HFFc6 (cell line): Measurements from ENCODE around the gene RUBCNL. TPM values are rescaled to one million over a fixed set of nuclear protein-coding genes. Genes with fewer than 3 reads are reported as not detected.
A peak's percentile ranks its signal among the peaks of the same experiment; 100 is the strongest.
"Not testable (repeated sequence)": the region's sequence is repeated elsewhere in the genome, so short reads cannot be mapped to it uniquely, and the experiment has no call there.

Experiments
- DNase-seq: peaks from one replicate; pipeline ENCODE4 v3.0.0-alpha.2; 2018
- H3K27ac Mint-ChIP-seq: 2 replicates; pipeline ENCODE4 v1.8.0; 2020; ENCODE audit warnings: mild to moderate bottlenecking, mixed read lengths
- H3K27me3 Mint-ChIP-seq: 2 replicates; pipeline ENCODE4 v1.8.0; 2021; ENCODE audit warnings: mild to moderate bottlenecking, moderate library complexity, mixed read lengths; ENCODE audit not compliant: insufficient read depth
- H3K36me3 Mint-ChIP-seq: 2 replicates; pipeline ENCODE4 v1.8.0; 2021; ENCODE audit warnings: low read depth, mixed read lengths
- H3K4me1 Mint-ChIP-seq: 2 replicates; pipeline ENCODE4 v1.8.0; 2020; ENCODE audit warnings: low read depth, mixed read lengths
- H3K4me3 Mint-ChIP-seq: 2 replicates; pipeline ENCODE4 v1.8.0; 2020; ENCODE audit warnings: mild to moderate bottlenecking, moderate library complexity, mixed read lengths
- H3K9me3 Mint-ChIP-seq: 2 replicates; pipeline ENCODE4 v1.8.0; 2020; ENCODE audit warnings: mild to moderate bottlenecking, mixed read lengths
- long read RNA-seq: library from polyadenylated mRNA; unstranded; transcript quantifications from one replicate; pipeline ENCODE4 v2.0.0, GENCODE V29; 2019
- total RNA-seq, 6 experiments: library from RNA; stranded (reverse); fragmentation: NEBNext Ultra II Directional; extraction: Animal tissue kit (Norgen Biotek cat#: 25700); gene quantifications; 2 replicates in 1 of 6; 3 replicates in 5 of 6; pipeline ENCODE4 v1.2.3, GENCODE V29; 2021
- TF ChIP-seq, protein P1 (sequence below): fragments of 200-600 bp; sonication (generic); IDR thresholded peaks from 2 replicates; pipeline ENCODE4 v1.5.0; 2021; ENCODE audit warnings: antibody characterized with exemption, mild to moderate bottlenecking

RUBCNL gene, protein sequence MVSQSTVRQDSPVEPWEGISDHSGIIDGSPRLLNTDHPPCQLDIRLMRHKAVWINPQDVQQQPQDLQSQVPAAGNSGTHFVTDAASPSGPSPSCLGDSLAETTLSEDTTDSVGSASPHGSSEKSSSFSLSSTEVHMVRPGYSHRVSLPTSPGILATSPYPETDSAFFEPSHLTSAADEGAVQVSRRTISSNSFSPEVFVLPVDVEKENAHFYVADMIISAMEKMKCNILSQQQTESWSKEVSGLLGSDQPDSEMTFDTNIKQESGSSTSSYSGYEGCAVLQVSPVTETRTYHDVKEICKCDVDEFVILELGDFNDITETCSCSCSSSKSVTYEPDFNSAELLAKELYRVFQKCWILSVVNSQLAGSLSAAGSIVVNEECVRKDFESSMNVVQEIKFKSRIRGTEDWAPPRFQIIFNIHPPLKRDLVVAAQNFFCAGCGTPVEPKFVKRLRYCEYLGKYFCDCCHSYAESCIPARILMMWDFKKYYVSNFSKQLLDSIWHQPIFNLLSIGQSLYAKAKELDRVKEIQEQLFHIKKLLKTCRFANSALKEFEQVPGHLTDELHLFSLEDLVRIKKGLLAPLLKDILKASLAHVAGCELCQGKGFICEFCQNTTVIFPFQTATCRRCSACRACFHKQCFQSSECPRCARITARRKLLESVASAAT
- not detected for total RNA-seq
- long read RNA-seq = 0 reads

DNA sequence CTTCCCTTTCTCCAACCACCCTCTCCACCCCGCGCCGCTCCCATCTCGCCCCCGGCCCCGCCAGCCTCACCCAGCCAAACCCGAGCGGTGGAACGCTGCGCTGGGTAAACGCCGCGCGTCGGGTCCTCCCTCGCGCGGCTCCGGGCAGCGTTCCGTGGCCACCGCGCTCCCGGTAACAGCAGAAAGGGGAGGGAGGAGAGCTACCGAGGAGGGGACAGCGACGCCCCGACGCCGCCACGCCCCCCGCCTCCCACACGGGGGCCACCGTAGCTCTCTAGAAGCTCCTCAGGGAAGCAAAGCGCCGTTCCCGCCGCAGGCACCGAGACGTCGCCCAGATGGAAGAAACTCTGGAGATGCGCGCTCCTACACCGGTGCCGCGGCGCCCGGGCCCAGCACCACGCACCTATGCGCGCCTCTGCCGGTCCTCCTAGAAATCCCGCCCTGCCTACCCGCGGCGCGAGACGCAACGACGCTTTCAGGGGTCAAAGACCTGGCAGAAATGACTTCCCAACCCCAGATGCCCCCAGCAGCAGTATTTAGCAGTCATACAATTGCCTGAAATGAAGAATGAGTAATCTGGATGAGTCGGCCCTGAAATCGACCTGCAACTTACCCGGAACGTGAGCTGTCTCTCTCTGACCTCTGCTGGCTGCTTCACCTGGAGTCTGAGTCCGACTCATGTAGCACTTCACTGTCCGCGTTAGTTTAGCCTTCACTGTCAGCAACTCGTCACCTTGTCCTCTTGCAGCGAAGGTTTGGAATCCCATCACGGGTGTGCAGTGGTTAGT lies at the start of gene RUBCNL:
Gene RUBCNL (minus strand): TSS at position 189 of the 788 bp plus-strand sequence. CDS start 14,777 bp downstream, outside the sequence.
- peak within 1 kb of the TSS; percentile 16; the same call in 1 of the 2 replicates for H3K4me3 Mint-ChIP-seq
- TF ChIP-seq, protein P1, sequence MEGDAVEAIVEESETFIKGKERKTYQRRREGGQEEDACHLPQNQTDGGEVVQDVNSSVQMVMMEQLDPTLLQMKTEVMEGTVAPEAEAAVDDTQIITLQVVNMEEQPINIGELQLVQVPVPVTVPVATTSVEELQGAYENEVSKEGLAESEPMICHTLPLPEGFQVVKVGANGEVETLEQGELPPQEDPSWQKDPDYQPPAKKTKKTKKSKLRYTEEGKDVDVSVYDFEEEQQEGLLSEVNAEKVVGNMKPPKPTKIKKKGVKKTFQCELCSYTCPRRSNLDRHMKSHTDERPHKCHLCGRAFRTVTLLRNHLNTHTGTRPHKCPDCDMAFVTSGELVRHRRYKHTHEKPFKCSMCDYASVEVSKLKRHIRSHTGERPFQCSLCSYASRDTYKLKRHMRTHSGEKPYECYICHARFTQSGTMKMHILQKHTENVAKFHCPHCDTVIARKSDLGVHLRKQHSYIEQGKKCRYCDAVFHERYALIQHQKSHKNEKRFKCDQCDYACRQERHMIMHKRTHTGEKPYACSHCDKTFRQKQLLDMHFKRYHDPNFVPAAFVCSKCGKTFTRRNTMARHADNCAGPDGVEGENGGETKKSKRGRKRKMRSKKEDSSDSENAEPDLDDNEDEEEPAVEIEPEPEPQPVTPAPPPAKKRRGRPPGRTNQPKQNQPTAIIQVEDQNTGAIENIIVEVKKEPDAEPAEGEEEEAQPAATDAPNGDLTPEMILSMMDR = no peak
- H3K36me3 Mint-ChIP-seq = no peaks in the 10 kb centered on the region
- no peak for DNase-seq
- H3K27me3 Mint-ChIP-seq = peaks cover 23% of the 10 kb centered on the region; the same call in 1 of the 2 replicates
- H3K27ac Mint-ChIP-seq = no peak within 1 kb of the TSS
- no peaks in the 10 kb centered on the region for H3K9me3 Mint-ChIP-seq
- peaks cover 6% of the 10 kb centered on the region; the same call in 1 of the 2 replicates for H3K4me1 Mint-ChIP-seq

DNA sequence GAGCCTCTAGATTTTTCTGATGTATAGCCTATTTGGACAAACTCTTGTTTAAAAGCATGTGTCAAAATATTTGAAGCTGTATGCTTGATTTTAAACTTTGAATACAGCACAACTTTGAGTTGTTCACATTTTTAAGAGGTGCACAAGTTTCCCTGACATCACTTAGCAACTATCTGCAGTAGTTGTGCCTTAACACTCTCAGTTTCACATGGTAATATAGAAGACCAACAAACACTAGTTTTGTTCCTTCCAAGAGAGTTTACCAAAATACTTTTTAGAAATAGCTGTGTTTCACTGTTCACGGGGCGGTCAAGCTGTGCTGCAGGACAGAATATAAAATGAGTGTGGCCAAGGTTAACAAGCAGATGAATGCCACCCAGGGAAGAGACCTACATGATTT lies 42.5 kb upstream of the RUBCNL start:
- not testable (repeated sequence) for H3K4me1 Mint-ChIP-seq, DNase-seq, H3K4me3 Mint-ChIP-seq, H3K27ac Mint-ChIP-seq, H3K9me3 Mint-ChIP-seq, H3K36me3 Mint-ChIP-seq, H3K27me3 Mint-ChIP-seq

DNA sequence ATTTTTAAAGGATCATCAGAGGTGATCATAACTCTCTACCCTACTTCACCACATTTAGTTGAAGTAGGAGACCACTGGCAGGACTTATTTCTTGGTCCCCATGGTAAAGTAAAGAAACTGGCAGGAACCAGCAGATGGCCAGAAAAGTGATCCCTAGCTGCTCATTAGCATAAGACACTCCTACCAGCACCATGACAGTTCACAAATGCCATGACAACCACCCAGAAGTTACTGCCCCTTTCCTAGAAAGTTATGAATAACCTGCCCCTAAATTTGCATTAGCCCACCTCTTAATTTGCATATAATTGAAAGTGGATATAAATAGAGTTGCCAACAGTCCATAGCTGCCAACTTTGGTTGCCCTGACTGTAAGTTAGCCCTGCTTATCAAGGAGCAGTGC lies 18.4 kb upstream of the RUBCNL start:
- TF ChIP-seq, protein P1 = no peak
- peaks cover 3% of the 10 kb centered on the region; the same call in 1 of the 2 replicates for H3K27me3 Mint-ChIP-seq
- H3K4me3 Mint-ChIP-seq = no peak overlapping the region
- no peak overlapping the region for H3K27ac Mint-ChIP-seq
- DNase-seq = no peak
- H3K36me3 Mint-ChIP-seq = no peaks in the 10 kb centered on the region
- no peaks in the 10 kb centered on the region; the same call in 1 of the 2 replicates for H3K4me1 Mint-ChIP-seq
- H3K9me3 Mint-ChIP-seq = no peaks in the 10 kb centered on the region

DNA sequence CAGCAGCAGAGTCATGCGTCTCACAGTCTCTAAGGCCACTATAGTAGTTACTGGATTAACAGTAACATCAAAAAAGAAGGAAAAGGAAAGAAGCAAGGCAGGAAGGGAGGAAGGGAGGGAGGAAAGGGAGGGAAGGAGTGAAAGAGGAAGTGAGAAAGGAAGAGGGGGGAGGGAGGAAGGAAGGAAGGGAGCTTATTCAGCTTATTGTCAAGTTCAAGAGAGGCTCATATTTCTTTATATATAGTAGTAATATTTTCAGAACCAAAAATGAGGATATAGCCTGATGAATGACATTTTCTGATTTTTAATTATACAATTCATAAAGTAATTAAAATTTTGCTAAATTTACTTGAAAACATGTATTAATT lies 17.7 kb upstream of the RUBCNL start:
- Mint-ChIP-seq H3K4me1 (no peaks in the 10 kb centered on the region; the same call in 1 of the 2 replicates), H3K27me3 (peaks cover 3% of the 10 kb centered on the region; the same call in 1 of the 2 replicates), H3K27ac (no peak overlapping the region), H3K4me3 (no peak overlapping the region), H3K36me3 (no peaks in the 10 kb centered on the region), H3K9me3 (no peaks in the 10 kb centered on the region)
- TF ChIP-seq, protein P1 = no peak
- DNase-seq = no peak

DNA sequence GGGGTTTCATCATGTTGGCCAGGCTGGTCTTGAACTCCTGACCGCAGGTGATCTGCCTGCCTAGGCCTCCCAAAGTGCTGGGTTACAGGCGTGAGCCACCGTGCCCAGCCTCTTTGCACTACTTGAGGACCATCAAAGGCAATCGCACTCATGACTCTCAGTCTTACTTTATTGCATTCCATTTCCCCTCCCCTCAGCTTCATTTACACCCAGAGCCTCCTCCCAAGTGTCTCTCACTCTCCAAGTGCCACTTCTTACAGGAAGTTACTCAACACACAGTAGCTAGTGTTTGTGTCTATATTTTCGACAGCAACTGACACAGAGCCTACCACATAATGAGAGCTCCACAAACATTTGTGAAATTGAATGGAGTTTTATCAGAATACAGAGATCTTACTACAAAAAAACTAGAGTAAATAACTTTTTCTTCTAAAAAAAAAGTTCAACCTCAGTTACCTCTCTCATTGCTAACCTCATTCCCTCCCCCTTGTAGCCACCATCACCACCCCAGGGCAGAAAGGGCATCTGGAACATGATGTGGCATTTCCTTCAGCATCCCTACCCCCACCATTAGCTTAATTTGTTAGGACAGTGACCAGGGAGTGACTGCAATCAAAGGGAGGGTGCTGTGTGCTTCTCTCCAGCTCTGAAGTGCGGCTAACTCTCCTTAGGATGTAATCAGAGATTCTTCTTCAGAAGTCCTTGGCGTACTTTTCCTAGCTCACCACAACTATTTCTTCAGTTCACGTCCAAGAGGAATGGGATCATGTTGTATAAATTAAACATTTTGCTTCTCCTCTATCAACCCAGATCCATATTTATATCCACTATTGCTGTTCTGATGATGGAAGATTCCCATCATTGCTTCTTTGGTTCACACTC lies 17.0 kb upstream of the RUBCNL start:
- Mint-ChIP-seq H3K36me3 (no peaks in the 10 kb centered on the region), H3K4me3 (no peak overlapping the region), H3K27ac (no peak overlapping the region), H3K4me1 (no peaks in the 10 kb centered on the region; the same call in 1 of the 2 replicates), H3K27me3 (peaks cover 3% of the 10 kb centered on the region; the same call in 1 of the 2 replicates), H3K9me3 (no peaks in the 10 kb centered on the region)
- TF ChIP-seq, protein P1 = no peak
- DNase-seq = no peak
